BLaER1 treated with 17β-estradiol and CSF1 and Interleukin-3, amounts not matched to agents 10 nM and 100 nM (cell line): ENCODE data around the gene DMRTB1.
A peak's percentile ranks its signal among the peaks of the same experiment; 100 is the strongest.

Experiments
- H3K27ac ChIP-seq, 11 experiments: shearing (Covaris generic); formaldehyde crosslinking; 2 replicates each; pipeline ENCODE4 v1.8.1; 2022
- H3K27me3 ChIP-seq, 11 experiments: shearing (Covaris generic); formaldehyde crosslinking; 2 replicates each; pipeline ENCODE4 v1.8.1; 2022
- H3K36me3 ChIP-seq, 11 experiments: shearing (Covaris generic); formaldehyde crosslinking; 2 replicates each; pipeline ENCODE4 v1.8.1; 2022
- H3K4me1 ChIP-seq, 10 experiments: shearing (Covaris generic); formaldehyde crosslinking; 2 replicates each; pipeline ENCODE4 v1.8.1; 2022
- H3K4me2 ChIP-seq, 11 experiments: shearing (Covaris generic); formaldehyde crosslinking; 2 replicates each; pipeline ENCODE4 v1.8.1; 2022
- H3K4me3 ChIP-seq, 10 experiments: shearing (Covaris generic); formaldehyde crosslinking; 2 replicates each; pipeline ENCODE4 v1.8.1; 2022
- H3K9ac ChIP-seq, 11 experiments: shearing (Covaris generic); formaldehyde crosslinking; 2 replicates each; pipeline ENCODE4 v1.8.1; 2022
- H3K9me3 ChIP-seq, 11 experiments: shearing (Covaris generic); formaldehyde crosslinking; replicated peaks in 1 of 11; 2 replicates each; pipeline ENCODE4 v1.8.1; 2022
- H4K20me1 ChIP-seq, 11 experiments: shearing (Covaris generic); formaldehyde crosslinking; 2 replicates each; pipeline ENCODE4 v1.8.1; 2022
- Cebpa-rat ChIP-seq, 11 experiments: shearing (Covaris generic); IDR thresholded peaks; 2 replicates each; pipeline ENCODE4 v1.8.1; 2022

DMRTB1 gene

DNA sequence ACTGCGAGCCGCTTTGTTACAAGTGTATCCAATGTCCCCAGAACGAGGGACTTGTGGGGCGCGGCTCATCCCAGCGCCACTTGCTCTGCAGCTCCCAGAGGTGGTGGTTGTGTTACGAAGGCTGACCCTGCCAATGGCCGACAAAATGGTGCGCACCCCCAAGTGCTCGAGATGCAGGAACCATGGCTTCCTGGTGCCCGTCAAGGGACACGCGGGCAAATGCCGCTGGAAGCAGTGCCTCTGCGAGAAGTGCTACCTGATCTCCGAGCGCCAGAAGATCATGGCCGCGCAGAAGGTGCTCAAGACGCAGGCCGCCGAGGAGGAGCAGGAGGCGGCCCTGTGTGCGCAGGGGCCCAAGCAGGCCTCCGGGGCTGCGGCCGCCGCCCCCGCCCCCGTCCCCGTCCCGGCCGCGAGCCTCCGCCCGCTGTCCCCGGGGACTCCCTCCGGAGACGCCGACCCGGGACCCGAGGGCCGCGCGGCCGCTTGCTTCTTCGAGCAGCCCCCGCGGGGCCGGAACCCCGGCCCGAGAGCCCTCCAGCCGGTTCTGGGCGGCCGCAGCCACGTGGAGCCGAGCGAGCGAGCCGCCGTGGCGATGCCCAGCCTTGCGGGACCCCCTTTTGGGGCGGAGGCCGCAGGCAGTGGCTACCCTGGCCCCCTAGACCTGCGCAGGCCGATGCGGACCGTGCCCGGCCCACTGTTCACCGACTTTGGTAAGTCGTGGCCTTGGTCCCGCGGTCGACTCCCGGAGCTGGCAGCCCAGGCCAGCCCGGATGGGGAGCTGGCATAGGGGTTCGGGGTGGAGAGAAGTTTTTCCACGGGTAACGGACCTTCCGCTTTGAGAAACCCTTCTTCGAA lies at the start of gene DMRTB1:
Gene DMRTB1, plus strand, starts transcription at position 79 of the 855 bp plus-strand sequence. Its CDS starts 55 bp downstream, at position 134.
- Histone ChIP-seq H3K36me3 (no peaks in the 10 kb centered on the region), H3K4me3 (no peak within 1 kb of the TSS), H3K27me3 (no peaks in the 10 kb centered on the region), H3K9ac (no peak within 1 kb of the TSS), H3K9me3 (0 out of 22 replicates have a peak, but pooled peaks cover 0 to 3% (median 0%) of the 10 kb centered on the region in 11 experiments), H3K27ac (no peak within 1 kb of the TSS), H3K4me1 (peaks cover 0 to 4% (median 0%) of the 10 kb centered on the region in 10 experiments; a peak in 2 of 20 replicates), H3K4me2 (no peak within 1 kb of the TSS), H4K20me1 (no peaks in the 10 kb centered on the region)
- TF ChIP-seq Cebpa-rat (IDR thresholded peaks at IDR 0.05): no peak

DNA sequence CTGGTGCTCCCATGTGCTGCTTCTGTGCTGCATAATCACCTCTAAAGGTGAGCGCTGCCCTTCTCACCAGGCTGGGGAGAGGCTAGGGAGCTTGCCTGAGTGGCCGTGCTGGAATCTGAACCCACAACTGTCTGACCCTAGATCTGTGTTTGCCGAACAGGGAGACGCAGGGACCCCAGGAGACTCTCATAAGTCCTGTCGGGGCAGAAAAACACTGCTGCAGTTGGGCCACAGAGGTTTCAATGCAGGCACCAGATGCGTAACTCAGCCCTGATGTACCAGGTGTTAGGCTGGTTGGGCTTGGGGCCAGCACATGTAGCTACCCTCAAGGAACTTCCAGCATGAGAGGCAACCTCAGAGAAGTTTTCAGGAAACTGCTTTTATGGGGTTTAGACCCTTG lies 49.5 kb upstream of the DMRTB1 start:
- Histone ChIP-seq H3K4me1 (peaks cover 16 to 28% (median 24%) of the 10 kb centered on the region in 10 experiments; a peak in 19 of 20 replicates), H3K4me3 (peak overlapping the region in 1 of 10 experiments; percentile 32; a peak in 2 of 20 replicates), H3K9ac (peak overlapping the region in 4 of 11 experiments; percentile 30 to 57 (median 49); a peak in 6 of 22 replicates), H3K9me3 (no peaks in the 10 kb centered on the region), H3K27ac (peak overlapping the region in 4 of 11 experiments; percentile 17 to 64 (median 52); a peak in 8 of 22 replicates), H3K36me3 (no peaks in the 10 kb centered on the region), H3K27me3 (peaks cover 0 to 15% (median 0%) of the 10 kb centered on the region in 11 experiments; a peak in 5 of 22 replicates), H4K20me1 (no peaks in the 10 kb centered on the region), H3K4me2 (peak overlapping the region in 10 of 11 experiments; percentile 23 to 93 (median 78); a peak in 20 of 22 replicates)
- no peak for TF ChIP-seq Cebpa-rat (IDR thresholded peaks at IDR 0.05)

DNA sequence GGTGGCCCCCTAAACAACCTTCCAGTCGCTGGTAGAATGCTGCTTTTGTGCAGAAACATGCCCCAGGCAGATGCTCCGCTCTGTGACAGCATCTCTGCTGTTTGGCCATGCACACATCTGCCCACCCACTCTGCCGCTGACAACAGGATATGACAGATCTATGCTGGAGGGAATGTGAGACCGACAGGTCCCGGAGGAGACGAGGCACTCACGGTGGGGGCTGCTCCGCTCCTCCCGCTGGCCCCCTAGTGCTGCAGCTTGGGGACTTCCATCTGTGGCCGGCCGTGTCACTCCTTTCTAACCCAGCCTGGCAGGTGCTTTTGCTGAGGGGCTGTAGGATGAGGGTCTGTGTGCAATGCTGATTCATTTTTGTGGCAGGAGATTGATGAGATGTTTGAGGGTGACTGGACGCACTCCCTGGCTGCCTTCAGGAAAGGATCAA lies 49.1 kb upstream of the DMRTB1 start:
- Histone ChIP-seq H3K27ac (peak overlapping the region in 1 of 11 experiments; percentile 48; a peak in 1 of 22 replicates), H3K4me1 (peaks cover 16 to 28% (median 24%) of the 10 kb centered on the region in 10 experiments; a peak in 19 of 20 replicates), H3K9me3 (no peaks in the 10 kb centered on the region), H3K36me3 (no peaks in the 10 kb centered on the region), H3K4me3 (0 out of 20 replicates have a peak overlapping the region, but pooled peaks of 1 of the 10 experiments have one; percentile 32), H3K4me2 (peak overlapping the region in 10 of 11 experiments; percentile 23 to 93 (median 78); a peak in 19 of 22 replicates), H3K27me3 (peaks cover 0 to 15% (median 0%) of the 10 kb centered on the region in 11 experiments; a peak in 5 of 22 replicates), H4K20me1 (no peaks in the 10 kb centered on the region), H3K9ac (no peak overlapping the region; a peak in 1 of 22 replicates)
- TF ChIP-seq Cebpa-rat (IDR thresholded peaks at IDR 0.05): no peak

DNA sequence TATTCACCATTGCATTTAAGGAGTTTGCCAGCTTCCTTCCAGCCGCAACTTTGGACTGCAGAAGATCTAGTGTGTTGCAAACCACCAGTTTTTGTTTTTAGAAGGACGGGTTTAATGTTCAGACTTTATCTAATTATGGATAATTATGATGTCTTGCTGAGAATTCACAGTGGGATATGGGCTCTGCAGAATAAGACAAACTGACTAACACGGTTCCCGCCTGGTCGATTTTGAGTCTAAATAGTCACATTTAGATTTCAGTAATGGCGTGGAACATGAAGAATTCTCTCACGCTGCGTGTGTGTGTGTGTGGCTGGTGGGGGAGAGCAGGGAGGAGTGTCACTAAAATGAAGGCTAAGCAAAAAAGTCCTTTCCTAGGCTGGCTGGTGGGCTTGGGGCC lies 48.5 kb upstream of the DMRTB1 start:
- H3K9me3 ChIP-seq: no peaks in the 10 kb centered on the region
- no peak overlapping the region for H3K27ac ChIP-seq
- no peaks in the 10 kb centered on the region for H3K36me3 ChIP-seq
- no peaks in the 10 kb centered on the region for H4K20me1 ChIP-seq
- TF ChIP-seq Cebpa-rat (IDR thresholded peaks at IDR 0.05): no peak
- H3K4me1 ChIP-seq: peaks cover 16 to 28% (median 24%) of the 10 kb centered on the region in 10 experiments; a peak in 19 of 20 replicates
- H3K4me3 ChIP-seq: no peak overlapping the region
- H3K27me3 ChIP-seq: peaks cover 0 to 15% (median 0%) of the 10 kb centered on the region in 11 experiments; a peak in 5 of 22 replicates
- H3K9ac ChIP-seq: no peak overlapping the region
- H3K4me2 ChIP-seq: peak overlapping the region in 6 of 11 experiments; percentile 71 to 93 (median 84); a peak in 8 of 22 replicates

DNA sequence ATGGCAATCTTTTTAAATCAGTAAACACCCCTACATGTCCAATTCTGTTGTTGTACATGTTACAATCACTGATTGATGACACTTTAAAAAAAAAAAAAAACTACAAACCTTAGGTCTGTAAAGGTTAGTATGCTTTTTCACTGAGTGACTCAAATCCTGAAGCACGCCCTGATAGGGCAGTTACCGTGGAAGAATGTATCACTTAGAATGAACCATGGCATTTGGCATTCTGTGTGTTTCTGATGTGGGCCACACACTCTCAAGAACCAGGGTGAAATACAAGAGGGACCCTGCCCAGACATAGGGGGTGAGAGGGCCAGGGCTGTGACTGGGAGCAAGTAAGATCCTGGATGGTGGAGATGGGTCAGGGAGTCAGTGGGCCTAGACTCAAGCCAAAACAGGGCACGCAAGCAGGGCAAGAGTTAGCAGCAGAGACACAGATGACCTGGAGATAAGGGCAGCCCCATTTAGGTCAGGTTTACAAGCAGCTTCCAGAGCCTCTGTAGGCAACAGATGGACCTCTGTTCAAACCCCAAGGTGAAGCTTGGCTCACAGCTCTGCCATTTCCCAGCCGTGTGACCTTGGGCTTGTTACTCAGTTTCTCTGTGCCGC lies 47.6 kb upstream of the DMRTB1 start:
- H3K9ac ChIP-seq: no peak overlapping the region
- H4K20me1 ChIP-seq: no peaks in the 10 kb centered on the region
- H3K9me3 ChIP-seq: no peaks in the 10 kb centered on the region
- H3K36me3 ChIP-seq: no peaks in the 10 kb centered on the region
- H3K4me3 ChIP-seq: no peak overlapping the region
- H3K27ac ChIP-seq: no peak overlapping the region
- peaks cover 20 to 31% (median 25%) of the 10 kb centered on the region in 10 experiments for H3K4me1 ChIP-seq
- no peak overlapping the region for H3K4me2 ChIP-seq
- peaks cover 0 to 15% (median 0%) of the 10 kb centered on the region in 11 experiments; a peak in 5 of 22 replicates for H3K27me3 ChIP-seq
- TF ChIP-seq Cebpa-rat (IDR thresholded peaks at IDR 0.05): no peak

DNA sequence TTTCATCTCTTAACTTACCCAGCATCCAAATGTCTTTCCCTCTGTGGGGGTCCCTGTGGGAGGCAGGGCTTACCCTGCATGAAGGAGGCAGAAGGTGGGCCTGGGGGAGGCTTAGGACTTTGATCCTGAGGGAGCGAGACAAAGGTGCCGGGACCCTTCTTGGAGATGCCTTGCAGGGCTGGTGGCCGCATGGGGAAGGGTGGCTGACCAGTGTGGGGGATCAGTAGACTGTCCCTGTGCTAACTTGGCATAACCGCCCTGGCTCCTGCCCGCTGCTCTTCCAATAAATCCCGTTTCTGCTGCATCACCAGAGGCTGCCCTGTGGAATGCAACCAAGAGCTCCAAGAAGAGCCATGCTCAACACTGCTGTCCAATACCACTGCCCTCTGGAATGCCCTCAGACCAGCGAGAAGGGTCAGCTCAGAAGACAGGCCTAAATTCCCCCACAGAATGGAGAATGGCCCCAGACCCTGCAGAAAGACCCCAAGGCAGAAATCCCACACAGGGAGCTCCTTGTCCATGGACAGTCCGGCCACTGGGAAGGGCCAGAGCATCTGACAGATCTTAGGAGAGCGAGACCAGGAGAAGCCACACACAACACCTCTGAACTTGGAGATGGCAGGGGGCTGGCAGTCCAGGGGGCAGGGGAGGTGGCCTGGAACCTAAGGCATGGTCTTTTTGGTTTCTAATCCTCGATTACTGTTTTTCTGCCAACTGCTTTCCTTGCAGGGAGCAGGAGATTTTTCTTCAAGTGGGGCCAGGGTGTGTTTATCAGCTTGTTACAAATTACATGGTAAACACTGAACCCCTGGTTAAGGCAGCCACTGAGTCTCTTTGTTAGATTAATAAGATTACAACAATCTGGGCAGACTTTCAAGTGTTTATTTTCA lies 46.7 kb upstream of the DMRTB1 start:
- Histone ChIP-seq H3K4me1 (peaks cover 22 to 33% (median 28%) of the 10 kb centered on the region in 10 experiments), H3K4me3 (no peak overlapping the region), H3K9ac (no peak overlapping the region), H3K27me3 (peaks cover 0 to 15% (median 0%) of the 10 kb centered on the region in 11 experiments; a peak in 5 of 22 replicates), H4K20me1 (no peaks in the 10 kb centered on the region), H3K36me3 (no peaks in the 10 kb centered on the region), H3K4me2 (no peak overlapping the region), H3K27ac (no peak overlapping the region), H3K9me3 (no peaks in the 10 kb centered on the region)
- no peak for TF ChIP-seq Cebpa-rat (IDR thresholded peaks at IDR 0.05)

DNA sequence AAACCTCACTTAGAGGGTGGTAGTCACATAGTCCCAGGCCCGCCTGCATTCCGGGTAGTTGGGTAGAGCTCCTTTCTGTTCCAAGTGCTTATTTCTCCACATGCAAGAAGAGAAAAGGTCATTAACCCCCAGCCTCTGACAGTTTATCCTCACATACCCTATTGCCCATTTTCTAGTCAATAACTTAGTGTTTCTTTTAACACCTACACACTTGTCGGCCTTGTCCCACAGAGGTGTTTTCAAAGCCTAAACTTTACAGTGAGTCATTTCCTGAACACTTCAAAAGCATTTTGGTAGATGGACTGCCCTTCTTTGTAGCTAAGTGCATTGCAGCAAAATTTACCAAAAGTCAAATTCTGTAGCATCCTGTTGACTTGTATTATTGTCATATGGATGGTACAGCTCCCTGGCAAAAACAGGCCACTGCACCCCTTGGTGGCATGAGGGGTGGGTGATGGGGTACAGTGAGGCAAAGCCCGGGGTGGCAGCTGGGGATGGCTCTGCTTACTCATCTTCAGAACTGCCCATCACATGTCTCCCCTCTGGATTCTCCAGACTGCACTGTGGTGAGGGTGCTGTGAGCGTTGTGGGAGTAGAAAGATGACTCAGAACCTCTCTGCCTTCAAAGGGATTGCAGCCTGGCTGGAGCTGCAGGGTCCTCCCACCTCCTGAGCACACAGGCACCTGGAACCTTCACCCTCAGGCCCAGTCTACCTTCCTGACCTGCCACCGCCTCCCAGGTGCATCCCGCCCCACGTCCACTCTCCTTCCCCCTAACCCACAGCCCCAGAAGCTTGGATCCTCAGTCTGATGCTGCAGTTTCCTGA lies 45.8 kb upstream of the DMRTB1 start:
- Histone ChIP-seq H3K4me1 (peaks cover 21 to 32% (median 27%) of the 10 kb centered on the region in 10 experiments), H3K36me3 (no peaks in the 10 kb centered on the region), H3K27me3 (peaks cover 0 to 15% (median 0%) of the 10 kb centered on the region in 11 experiments; a peak in 5 of 22 replicates), H4K20me1 (no peaks in the 10 kb centered on the region), H3K27ac (no peak overlapping the region), H3K4me2 (no peak overlapping the region), H3K9ac (no peak overlapping the region), H3K9me3 (no peaks in the 10 kb centered on the region), H3K4me3 (no peak overlapping the region)
- TF ChIP-seq Cebpa-rat (IDR thresholded peaks at IDR 0.05): no peak
